Right atrium auricular region (tissue), 2 donors: ENCODE measurements around the gene EIPR1. TPM values are rescaled to one million over a fixed set of nuclear protein-coding genes. Genes with fewer than 3 reads are reported as not detected.

Experiments used
- DNase-seq: peaks from one replicate; pipeline ENCODE4 v3.0.0-alpha.2; 2019; ENCODE audit warnings: low spot score
- H3K27ac ChIP-seq, 2 donors: fragments of 200-600 bp; sonication (generic); 1 replicate in 1 of 2; 2 replicates in 1 of 2; pipeline ENCODE4 v1.5.1; 2016 to 2019
- H3K27me3 ChIP-seq, 2 donors: fragments of 200-600 bp; sonication (generic); one replicate each; pipeline versions ENCODE4 v1.5.1 to v1.6.0; 2017 to 2019
- H3K36me3 ChIP-seq: fragments of 200-600 bp; sonication (generic); one replicate; pipeline ENCODE4 v1.5.1; 2016
- H3K4me1 ChIP-seq, 2 donors: fragments of 200-600 bp; sonication (generic); one replicate each; pipeline versions ENCODE4 v1.5.1 to v1.6.0; 2017 to 2019
- H3K4me3 ChIP-seq, 2 donors: fragments of 200-600 bp; sonication (generic); 1 replicate in 1 of 2; 2 replicates in 1 of 2; pipeline ENCODE4 v1.5.1; 2017 to 2019; ENCODE audit warnings: mild to moderate bottlenecking in 1 of 2, moderate library complexity in 1 of 2
- H3K9me3 ChIP-seq, 2 donors: fragments of 200-600 bp; sonication (generic); one replicate each; pipeline ENCODE4 v1.5.1; 2019
- total RNA-seq, 2 donors: library from RNA; depleted of rRNA; stranded (reverse); fragments of >200 nt; gene quantifications; one replicate each; pipeline ENCODE4 v1.1.0, GENCODE V29; 2016
- TF ChIP-seq, protein P1 (sequence below), 2 donors: fragments of 200-600 bp; sonication (generic); IDR thresholded peaks; one replicate each; pipeline ENCODE4 v1.5.1; 2019; ENCODE audit warnings: antibody characterized with exemption in 2 of 2

Gene EIPR1
- total RNA-seq, 2 donors from 2014 or later = 13.2 to 13.6 TPM

DNA sequence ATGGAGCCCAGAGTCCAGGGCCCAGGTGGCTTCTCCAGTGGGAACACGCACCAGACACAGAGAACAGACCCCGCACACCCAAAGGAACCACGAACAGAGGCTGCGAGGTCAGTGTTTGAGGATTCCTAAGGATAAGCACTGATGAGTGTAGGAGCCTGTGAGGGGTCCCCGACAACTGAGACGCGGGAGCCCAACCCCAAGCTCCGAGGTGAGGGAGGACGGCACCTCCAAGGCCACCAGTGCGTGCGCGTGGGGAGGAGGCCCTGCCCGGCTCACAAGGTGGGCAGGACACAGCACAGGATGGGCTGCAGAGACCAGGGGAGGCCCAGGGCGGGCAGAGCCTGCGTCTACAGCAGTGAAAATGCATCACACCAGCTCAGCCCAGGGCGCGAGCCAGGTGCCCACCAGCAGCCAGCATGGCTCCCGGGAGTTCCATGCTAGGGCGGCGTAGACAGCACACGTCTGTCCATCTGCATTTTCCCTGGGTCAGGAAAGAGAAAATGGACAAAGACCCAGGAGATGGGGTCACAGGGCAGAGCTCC lies 189.1 kb downstream of the EIPR1 start:
- Histone ChIP-seq H3K9me3 (no peaks in the 10 kb centered on the region), H3K4me1 (no peaks in the 10 kb centered on the region), H3K4me3 (no peak overlapping the region), H3K27ac (no peak overlapping the region), H3K27me3 (no peaks in the 10 kb centered on the region), H3K36me3 (peaks cover 4% of the 10 kb centered on the region)
- no peak for DNase-seq
- TF ChIP-seq, protein P1, sequence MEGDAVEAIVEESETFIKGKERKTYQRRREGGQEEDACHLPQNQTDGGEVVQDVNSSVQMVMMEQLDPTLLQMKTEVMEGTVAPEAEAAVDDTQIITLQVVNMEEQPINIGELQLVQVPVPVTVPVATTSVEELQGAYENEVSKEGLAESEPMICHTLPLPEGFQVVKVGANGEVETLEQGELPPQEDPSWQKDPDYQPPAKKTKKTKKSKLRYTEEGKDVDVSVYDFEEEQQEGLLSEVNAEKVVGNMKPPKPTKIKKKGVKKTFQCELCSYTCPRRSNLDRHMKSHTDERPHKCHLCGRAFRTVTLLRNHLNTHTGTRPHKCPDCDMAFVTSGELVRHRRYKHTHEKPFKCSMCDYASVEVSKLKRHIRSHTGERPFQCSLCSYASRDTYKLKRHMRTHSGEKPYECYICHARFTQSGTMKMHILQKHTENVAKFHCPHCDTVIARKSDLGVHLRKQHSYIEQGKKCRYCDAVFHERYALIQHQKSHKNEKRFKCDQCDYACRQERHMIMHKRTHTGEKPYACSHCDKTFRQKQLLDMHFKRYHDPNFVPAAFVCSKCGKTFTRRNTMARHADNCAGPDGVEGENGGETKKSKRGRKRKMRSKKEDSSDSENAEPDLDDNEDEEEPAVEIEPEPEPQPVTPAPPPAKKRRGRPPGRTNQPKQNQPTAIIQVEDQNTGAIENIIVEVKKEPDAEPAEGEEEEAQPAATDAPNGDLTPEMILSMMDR (IDR thresholded peaks at IDR 0.05) = no peak

DNA sequence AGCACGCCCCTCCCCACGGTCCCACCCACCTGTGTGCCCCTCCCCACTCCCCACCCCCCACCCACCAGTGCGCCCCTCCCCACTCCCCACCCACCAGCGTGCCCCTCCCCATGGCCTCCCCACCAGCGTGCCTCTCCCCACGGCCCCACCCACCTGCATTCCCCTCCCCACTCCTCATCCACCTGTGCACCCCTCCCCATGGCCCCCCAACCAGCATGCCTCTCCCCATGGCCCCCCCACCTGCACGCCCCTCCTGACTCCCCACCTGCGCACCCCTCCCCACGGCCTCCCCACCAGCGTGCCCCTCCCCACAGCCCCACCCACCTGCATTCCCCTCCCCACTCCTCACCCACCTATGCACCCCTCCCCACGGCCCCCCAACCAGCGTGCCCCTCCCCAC lies 190.2 kb downstream of the EIPR1 start:
- no peak for DNase-seq
- Histone ChIP-seq H3K36me3 (peaks cover 4% of the 10 kb centered on the region), H3K27ac (no peak overlapping the region), H3K4me3 (no peak overlapping the region), H3K27me3 (no peaks in the 10 kb centered on the region), H3K4me1 (no peaks in the 10 kb centered on the region), H3K9me3 (no peaks in the 10 kb centered on the region)
- TF ChIP-seq, protein P1 (IDR thresholded peaks at IDR 0.05) = no peak

DNA sequence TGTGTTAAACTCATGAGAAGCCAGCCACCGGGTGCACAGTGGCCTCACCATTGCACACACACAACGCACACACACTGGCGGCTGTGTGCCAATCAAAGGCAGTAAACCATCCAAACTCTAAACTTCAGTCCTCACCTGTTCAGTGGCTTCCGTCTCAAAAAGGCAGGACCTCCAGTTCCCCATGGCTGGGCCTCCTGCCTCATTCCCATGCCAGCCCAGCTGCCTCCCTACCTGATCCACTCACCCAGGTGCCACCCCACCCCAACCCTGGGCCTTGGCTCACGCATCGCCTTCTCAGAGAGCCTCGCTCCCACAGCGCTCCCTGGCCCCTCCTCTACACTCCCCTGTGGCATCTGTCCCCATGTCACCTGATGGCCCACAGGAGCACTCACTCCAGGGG lies 190.9 kb downstream of the EIPR1 start:
- Histone ChIP-seq H3K36me3 (no peaks in the 10 kb centered on the region), H3K4me3 (no peak overlapping the region), H3K9me3 (no peaks in the 10 kb centered on the region), H3K27ac (no peak overlapping the region), H3K27me3 (no peaks in the 10 kb centered on the region), H3K4me1 (no peaks in the 10 kb centered on the region)
- DNase-seq = no peak
- TF ChIP-seq, protein P1 (IDR thresholded peaks at IDR 0.05) = no peak

DNA sequence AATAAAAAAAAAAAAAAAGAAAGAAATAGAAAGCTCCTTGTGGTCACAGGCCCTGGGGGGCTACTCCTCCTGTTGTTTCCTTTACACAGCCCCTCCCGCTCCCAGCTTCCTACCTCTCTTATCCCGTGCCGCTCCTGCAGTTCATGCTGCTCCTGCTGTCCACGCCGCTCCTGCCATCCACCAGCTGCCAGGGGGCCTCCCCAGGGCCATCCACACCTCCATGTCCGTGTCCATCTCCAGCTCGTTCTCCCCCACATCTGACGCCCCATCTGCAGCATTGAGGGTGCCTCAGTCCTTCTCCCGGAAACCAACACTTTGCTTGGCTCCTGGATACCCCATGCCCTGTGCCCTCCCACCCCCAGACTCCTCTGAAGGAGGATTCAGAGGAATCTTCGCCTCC lies 191.7 kb downstream of the EIPR1 start:
- H3K9me3 ChIP-seq = no peaks in the 10 kb centered on the region
- no peaks in the 10 kb centered on the region for H3K27me3 ChIP-seq
- no peaks in the 10 kb centered on the region for H3K36me3 ChIP-seq
- no peak overlapping the region for H3K27ac ChIP-seq
- DNase-seq = no peak
- H3K4me3 ChIP-seq = no peak overlapping the region
- TF ChIP-seq, protein P1 (IDR thresholded peaks at IDR 0.05) = no peak
- H3K4me1 ChIP-seq = no peaks in the 10 kb centered on the region

DNA sequence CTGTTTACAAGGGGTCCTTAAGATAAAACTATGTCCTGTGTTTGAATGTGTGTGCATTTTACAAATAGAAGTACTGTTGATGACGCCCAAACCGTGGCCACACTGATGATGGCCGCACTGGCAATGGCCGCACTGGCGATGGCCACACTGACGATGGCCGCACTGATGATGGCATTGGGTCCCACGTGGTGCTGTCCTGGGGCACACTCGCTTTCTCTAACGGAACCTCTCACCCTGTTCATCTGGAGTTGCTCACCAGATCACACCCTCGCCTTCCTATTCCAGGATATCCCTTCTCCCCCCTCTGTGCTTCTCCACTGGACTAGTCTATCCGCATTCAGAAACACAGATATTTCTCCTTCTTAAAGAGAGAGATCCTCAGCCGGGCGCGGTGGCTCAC lies 192.4 kb downstream of the EIPR1 start:
- Histone ChIP-seq H3K27ac (no peak overlapping the region), H3K27me3 (no peaks in the 10 kb centered on the region), H3K4me1 (no peaks in the 10 kb centered on the region), H3K4me3 (no peak overlapping the region), H3K36me3 (no peaks in the 10 kb centered on the region), H3K9me3 (no peaks in the 10 kb centered on the region)
- TF ChIP-seq, protein P1 (IDR thresholded peaks at IDR 0.05) = no peak
- no peak for DNase-seq

DNA sequence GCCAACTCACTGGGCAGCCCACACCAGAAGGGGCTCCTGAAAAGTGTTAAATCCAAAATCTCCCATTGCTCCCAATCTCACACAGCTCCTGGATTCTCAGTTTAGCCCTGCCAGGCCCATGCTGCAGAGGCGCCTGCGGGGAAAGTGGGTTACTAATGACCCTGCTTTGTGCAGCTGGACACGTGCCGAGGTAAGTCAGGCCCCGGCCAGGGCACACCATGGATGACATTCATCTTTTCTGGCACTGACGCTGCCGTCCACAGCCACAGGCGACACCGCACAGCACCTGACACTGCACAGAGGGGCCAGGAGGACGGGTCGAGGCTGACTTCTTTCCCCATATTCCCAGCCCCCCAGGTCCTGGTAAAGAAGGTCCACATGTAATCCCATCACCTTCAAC lies 193.5 kb downstream of the EIPR1 start:
- Histone ChIP-seq H3K9me3 (no peaks in the 10 kb centered on the region), H3K36me3 (no peaks in the 10 kb centered on the region), H3K27ac (no peak overlapping the region), H3K27me3 (no peaks in the 10 kb centered on the region), H3K4me3 (no peak overlapping the region), H3K4me1 (no peaks in the 10 kb centered on the region)
- TF ChIP-seq, protein P1 (IDR thresholded peaks at IDR 0.05) = no peak
- no peak for DNase-seq
